ENCODE results near the gene NTN4.

DNA sequence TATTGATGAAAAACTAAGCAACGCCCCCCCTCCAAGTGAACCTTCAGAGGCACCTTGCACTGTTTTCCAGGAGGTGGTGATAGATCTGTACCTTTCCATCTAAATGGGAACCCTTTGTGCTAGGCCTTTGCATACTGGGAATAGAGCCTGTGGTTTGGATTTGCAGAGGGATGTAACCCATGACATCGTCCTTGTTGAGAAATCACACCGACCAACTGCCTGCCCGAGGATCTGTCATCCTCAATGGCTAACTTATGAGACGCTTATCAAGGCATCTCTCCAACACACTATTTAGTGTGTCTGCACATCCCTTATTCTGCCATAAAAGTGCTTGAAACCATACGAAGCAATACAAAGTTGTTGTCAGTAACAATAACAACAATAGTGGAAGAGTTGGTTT lies 22.9 kb downstream of the NTN4 start:
- TF ChIP-seq CTCF (IDR thresholded peaks at IDR 0.05 in 2 of 3, conservative IDR thresholded peaks at IDR 0.05 in 1 of 3; ENCODE audit: control insufficient read depth in 2 of 3, extremely low read depth in 1 of 3, insufficient read depth in 1 of 3, low read depth in 3 of 3, low read length in 3 of 3) (no peak), MAX (IDR thresholded peaks at IDR 0.05; ENCODE audit: low read depth, low read length) (no peak), POLR2AphosphoS5 (IDR thresholded peaks at IDR 0.05; ENCODE audit: low read length) (no peak), TARDBP (IDR thresholded peaks at IDR 0.05; ENCODE audit: borderline replicate concordance) (no peak), MEF2B (IDR thresholded peaks at IDR 0.05; ENCODE audit: partially characterized antibody, poor library complexity, severe bottlenecking) (no peak)
